ENCODE results near the gene KIAA1586.
"Not testable (repeated sequence)": the region's sequence is repeated elsewhere in the genome, so short reads cannot be mapped to it uniquely, and the experiment has no call there.

KIAA1586 gene, protein sequence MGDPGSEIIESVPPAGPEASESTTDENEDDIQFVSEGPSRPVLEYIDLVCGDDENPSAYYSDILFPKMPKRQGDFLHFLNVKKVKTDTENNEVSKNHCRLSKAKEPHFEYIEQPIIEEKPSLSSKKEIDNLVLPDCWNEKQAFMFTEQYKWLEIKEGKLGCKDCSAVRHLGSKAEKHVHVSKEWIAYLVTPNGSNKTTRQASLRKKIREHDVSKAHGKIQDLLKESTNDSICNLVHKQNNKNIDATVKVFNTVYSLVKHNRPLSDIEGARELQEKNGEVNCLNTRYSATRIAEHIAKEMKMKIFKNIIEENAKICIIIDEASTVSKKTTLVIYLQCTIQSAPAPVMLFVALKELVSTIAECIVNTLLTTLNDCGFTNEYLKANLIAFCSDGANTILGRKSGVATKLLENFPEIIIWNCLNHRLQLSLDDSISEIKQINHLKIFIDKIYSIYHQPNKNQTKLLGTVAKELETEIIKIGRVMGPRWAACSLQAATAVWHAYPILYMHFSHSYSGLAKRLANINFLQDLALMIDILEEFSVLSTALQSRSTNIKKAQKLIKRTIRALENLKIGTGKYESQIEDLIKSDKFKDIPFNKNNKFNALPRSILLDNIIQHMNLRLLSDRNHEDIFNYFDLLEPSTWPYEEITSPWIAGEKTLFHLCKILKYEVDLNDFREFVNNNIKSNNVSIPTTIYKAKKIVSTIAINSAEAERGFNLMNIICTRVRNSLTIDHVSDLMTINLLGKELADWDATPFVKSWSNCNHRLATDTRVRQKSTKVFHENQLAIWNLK

DNA sequence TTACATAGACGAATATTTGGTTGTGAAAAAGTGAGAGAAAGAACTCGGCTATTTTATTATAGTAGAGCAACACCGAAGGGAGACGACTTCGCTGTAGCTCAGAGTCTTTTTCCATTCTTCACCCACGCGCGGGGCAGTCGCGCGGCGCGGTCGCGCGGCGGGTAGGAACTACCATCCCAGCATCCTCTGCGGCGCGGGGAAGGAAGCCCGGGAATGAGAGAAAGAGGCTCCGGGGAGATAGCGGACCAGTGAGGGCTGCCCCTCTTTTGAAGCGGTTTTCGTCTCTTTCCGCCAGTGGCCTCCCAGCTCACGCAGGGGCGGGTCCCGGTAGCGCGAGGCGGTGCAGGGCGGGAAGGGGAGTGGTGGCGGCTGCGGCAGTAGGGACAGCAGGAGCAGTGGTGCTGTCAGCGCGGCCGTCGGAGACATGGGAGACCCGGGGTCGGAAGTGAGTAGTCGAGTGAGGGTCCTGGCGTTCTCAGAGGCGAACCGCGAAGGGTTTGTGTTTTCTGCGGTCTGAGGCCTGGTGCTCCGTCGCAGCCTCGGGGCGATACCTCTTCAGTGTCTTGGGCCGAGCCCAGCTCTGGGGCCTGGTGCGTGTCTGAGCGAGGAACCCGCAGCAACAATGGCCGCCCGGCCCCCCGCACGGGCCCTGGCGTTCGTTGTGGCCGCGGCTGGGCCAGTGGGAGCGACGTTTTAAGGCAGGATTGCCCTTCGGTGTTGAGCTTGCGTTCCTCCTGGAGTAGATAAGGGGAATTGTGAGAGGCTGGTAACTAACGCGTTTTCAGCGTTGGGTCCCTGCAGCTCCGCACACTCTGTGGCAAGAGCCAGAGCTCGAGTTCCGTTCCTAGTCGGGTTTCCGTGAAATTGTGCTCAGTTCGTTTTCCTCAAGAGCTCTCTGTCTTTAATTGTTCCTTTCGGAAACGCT, at the start of gene KIAA1586:
Gene KIAA1586, plus strand, starts transcription at position 362 of the 925 bp plus-strand sequence. Its CDS starts 63 bp downstream, at position 425.
- peak; percentile 83 for DNase-seq

DNA sequence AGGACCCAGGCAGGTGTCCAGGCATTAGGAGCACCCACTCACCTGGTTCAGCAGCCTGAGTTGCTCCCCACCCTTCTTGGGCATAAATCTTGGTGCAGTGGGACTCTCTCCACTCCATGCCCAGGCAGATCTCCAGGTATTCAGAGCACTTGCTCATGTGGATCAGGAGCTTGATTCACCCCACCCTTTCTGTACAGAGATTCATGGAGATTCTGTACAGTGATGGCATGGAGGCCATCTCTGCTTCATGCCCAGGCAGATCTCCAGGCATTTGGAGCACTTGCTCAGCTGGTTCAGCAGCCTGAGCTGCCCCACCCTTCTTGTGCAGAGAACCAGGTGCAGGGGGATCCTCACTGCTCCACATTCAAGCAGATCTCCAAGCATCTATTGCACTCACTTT, 47.4 kb upstream of the KIAA1586 start:
- no peak for DNase-seq

DNA sequence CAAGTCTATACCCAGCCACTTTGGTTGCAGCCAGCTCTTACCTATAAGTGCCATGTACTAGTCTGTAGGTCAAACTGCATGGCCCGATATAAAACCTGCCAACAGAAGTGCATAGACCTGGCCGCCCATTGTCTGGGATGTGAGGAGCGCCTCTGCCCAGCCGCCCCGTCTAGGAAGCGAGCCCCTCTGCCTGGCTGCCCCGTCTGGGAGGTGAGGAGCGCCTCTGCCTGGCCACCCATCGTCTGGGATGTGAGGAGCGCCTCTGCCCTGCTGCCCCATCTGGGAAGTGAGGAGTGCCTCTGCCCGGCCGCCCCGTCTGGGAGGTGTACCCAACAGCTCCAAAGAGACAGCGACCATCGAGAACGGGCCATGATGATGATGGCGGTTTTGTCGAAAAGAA, 46.7 kb upstream of the KIAA1586 start:
- not testable (repeated sequence) for DNase-seq

DNA sequence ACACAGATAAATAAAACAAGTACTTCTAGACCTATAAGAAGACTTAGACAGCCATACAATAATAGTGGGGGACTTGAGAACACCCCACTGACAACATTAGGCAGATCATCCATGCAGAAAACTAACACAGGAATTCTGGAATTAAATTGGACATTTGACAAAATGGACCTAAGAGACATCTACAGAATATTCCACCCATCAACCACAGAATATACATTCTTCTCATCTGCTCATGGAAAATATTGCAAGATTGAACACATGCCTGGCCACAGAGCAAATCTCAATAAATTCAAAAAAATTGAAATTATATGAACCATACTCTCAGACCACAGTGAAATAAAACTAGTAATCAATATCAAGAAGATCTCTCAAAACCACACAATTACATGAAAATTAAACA, 44.3 kb upstream of the KIAA1586 start:
- DNase-seq, result no peak

DNA sequence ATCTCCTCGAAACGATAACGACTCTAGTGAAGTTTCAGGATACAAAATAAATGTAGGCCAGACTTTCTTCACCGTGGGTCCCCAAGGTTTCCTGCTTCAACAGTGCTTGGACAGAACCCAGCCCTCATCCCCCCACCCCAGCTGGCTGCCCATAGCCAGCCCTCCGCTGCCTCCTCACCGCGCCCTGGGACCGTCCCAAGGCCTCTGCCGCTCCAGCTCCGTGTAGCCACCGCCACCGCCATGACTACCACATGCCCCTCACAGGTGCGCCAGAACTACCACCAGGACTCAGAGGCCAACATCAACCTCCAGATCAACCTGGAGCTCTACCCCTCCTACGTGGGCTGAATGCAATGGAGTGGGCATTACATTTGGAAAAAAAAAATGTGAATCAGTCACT, 42.2 kb upstream of the KIAA1586 start:
- no peak for DNase-seq

DNA sequence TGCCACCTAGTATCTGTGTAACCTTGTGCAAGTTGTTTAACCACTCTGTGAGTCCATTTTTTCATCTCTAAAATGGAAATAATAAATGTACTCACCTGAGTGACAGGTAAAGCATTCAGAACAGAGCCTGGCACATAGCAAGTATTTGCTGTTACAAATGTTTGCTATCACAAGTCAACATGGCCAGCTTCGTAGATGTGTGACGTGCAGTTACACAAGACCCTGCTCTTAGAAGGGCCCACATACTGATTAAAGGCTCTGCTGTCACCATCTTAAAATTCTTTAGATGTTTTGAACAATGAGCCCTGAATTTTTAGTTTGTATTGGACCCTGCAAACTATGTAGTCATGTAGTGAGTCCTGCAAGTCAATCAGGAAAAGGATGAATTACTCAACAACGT, 40.4 kb upstream of the KIAA1586 start:
- DNase-seq, result no peak

DNA sequence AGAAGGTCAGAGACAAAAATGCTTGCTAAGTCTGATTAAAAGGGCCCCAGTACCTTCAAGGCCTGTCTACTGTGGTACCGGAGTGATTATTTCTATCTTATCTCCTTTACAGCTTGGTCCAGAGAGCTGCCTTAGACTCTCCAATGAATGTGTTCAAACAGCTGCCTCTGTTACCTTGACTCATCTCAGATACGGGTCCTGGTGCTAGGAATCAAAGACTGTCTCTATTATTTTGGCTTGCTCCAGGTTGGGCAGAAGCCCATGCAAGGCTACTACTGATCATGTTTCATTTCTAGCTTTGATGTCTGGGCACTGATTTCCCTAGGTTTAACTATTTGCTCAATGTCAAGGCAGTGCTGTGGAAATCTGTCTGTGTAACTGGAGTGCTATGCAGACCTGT, 38.4 kb upstream of the KIAA1586 start:
- not testable (repeated sequence) for DNase-seq

DNA sequence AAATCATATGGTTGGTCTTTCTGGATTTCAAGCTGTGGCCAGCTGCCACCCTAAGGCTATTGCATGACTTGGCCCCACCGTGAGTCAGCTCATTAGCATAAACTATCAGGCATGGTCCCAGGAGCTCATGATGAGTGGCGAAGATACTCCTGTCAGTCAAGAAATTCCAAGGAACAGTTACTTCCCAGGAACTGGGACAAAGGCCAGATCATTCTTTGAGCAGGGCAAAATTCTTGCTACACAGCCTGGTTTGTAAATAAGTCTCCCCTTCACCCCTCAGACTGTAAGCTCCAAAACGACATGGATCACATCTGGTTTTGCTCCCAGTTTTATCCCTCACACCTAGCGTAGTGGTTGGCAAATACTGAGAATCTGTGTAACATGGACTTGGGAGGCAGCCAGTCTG, 33.0 kb upstream of the KIAA1586 start:
- no peak for DNase-seq

DNA sequence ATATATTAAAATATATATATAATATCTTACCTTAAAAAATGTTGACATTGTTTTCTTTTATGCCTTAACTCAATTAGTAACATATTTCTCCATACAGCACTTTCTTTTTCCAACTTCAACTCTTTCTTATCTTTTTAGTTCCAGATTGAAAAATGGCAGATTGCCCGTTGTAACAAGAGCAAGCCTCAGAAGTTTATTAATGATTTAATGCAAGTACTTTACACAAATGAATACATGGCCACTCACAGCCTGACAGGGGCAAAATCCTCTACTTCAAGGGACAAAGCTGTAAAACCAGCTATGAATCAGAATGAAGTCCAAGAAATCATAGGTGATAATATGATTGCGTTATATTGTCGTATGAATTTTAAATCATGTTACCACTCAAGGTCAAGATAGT, 29.4 kb upstream of the KIAA1586 start:
- no peak for DNase-seq

DNA sequence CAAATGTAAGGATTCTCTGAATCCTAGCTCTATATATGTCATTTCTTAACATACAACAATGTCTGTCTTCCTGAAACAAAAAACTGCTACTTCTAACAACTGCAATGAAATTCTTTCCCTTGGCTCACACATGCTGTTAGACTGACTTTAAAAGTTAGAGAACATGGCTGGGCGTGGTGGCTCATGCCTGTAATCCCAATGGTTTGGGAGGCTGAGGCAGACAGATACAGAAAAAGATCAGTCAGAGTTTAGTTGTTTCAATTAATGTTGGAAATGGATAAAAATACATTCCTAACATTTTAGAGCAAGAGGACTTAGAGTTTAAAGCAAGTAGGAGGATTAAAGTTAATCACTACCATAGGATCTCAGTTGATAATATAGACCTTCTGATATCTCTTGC, 28.7 kb upstream of the KIAA1586 start:
- DNase-seq, result no peak

DNA sequence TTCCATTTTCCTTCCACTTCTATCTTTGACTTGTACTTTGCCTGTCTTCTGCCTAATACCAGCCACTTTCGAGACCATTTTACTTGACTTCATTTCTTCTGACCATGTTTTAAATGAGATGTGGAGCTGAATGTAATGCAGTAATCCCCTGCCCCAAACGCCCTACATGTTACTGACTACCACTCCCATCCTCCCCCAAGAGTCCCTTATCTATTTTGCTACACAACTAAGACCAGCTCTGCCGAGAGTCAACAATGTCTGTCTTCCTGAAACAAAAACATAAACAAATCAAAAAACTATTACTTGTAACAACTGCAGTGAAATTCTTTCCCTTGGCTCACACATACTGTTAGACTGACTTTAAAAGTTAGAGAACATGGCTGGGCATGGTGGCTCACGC, 27.1 kb upstream of the KIAA1586 start:
- no peak for DNase-seq

DNA sequence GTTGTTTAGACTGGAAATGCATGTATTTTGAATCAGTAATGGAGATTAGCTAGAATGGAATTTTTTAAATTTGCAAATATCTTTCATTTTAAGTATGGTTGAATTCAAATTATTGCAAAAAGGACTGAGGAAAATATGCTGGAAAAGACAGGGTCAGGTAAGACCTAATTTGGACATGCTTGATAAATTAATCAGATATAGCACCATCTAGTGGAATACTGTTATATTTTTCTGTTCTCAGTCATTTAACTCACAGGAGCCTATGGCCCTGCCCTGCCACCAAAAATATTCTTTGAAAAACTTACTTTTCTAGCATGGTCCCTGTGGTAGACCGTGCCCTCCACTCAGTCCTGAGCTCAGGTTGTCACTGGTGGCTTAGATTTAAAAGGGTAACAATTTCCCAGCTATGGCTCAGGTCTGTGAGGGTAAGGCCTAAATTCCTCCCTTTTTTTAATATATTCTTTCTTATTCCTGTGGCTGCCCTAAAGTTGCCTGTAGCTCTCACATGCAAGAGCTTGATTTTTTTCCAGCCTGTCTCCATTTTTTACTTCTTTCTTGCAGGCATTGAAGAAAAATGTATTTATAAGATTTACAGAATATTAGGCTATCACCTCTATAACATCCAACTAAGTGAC, 25.3 kb upstream of the KIAA1586 start:
- DNase-seq, result peak; percentile 45

DNA sequence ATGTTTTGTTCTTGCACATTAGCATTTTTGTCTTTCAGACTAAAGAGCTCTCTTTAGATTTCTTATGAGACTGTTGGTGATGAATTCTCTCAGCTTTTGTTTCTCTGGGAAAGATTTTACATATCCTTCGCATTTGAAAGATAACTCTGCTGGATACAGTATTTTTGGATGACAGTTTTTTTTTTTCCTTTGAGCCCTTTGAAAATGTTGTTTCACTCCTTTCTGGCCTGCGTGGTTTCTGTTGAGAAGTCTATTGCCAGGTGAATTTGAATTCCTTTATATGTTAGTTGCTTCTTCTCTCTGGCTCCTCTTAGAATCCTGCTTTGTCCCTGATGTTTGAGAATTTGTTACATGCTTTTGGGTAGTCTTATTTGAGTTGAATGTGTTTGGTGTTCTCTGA, 22.2 kb upstream of the KIAA1586 start:
- DNase-seq, result no peak

DNA sequence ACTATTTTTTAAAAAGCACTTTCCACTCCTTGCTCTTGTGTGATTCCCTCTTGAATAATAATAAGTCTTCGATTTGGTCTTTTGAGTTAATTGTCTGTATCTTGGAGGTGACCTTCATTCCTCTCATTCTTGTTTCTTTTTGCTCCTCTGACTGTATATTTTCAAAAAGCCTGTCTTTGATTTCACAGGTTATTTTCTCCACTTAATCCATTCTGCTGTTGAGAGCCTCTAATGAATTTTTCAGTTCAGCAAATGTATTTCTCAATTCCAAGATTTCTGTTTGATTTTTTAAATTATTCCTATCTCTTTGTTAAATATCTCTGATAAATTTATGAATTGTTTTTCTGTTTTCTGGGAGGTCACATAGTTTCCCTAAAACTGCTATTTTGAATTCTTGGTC, 21.7 kb upstream of the KIAA1586 start:
- DNase-seq, result no peak

DNA sequence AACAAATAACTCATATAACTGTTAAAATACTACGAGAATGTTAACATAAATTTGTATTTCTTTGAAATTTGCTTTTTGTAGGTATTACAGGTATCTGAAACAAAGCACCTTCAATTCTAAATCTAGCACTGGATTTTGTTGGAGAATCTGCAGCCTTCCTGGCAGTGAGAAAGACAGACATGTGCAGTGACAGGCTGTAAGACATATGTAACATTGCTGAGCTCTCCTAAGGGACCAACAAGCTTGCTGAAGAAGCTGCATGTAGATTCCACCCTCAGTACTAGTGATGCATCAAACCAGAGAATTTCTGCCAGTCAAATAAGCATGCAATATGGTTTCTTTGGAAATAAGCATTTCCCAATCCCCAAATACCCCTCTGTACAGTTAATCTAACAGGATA, 20.5 kb upstream of the KIAA1586 start:
- DNase-seq, result no peak

DNA sequence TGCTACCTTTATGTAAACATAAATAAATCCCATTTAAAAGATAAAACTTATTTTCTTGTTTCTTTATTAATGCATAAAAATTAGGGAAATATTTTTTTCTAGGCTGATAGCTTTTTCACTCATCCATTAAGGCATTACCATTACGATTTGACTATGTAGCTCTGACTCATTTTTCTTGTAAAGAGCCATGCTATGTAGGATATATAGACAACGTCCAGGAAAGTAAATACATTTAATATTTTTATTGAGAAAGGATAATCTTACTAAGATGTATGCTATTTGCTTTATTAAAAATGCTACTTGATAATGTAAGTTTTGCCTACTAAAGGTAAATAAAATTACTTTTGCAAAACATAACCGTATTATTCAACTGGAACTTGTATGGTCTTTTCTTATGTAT, 19.2 kb upstream of the KIAA1586 start:
- DNase-seq, result no peak

DNA sequence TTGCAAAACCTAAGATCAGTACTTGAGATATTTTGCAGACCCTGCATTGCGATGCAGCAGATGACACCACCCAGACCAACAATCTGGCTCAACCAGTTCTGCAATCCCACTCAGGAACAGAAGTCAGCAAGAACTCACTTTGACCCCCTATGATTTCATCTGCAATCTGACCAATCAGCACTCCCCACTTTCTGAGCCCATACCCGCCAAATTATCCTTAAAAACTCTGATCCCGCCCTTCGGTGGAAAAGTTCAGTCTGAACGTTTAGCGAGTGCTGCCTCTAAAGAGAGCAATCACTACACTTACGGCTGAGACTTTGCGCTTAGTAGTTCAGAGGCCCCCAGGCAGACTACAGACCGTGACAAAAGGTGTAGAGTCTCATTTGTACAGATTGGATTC, 17.3 kb upstream of the KIAA1586 start:
- DNase-seq, result no peak

DNA sequence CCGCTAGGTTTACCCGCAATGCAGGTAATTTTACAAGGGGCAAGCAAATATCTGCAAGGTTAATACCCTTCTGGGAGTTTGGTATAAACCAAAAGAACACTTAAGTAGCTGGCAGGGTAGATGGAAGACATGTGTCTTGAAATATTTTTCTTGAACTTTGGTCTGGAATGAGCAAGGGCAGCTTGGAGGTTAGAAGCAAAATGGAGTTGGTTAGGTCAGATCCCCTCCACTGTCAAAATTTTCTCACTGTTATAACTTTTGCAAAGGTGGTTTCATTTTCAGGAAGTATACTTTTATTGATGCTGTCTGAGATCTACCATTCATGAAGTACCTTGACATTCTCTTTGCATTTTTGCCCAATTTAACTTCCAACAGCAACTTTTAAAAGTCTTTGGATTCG, 13.3 kb upstream of the KIAA1586 start:
- DNase-seq, result no peak

DNA sequence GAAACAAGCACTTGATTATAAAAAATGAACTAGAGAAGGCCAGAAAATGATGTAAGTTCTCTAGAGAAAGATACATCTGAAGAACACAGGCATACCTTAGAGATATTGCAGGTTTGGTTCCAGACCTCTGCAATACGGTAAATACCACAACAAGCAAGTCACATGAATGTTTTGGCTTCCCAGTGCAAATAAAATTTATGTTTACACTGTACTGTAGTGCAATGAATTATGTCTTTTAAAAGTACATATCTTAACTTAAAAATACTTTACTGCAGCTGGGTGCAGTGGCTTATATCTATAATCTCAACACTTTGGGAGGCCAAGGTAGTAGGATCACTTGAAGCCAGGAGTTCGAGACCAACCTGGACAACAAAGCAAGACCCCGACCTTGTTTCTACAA, 10.9 kb upstream of the KIAA1586 start:
- no peak for DNase-seq

DNA sequence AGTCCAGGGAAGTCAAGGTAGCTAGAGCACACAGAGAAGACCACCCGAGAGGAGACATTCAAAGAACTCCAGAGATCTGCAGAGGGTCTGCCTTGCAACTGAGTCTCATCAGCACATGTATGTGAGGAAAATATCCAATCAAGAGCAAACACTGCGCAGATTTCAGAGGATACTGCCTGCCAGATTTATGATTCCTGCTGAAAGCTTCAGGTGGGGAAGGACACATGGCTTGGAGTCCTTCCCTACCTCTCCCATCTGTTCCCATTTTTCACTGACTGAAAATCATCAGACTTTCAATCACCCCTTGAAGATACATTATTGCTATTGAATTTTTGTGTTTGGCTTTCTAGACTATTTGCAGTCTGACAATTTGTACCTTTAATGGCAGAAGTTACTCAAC, 7.6 kb upstream of the KIAA1586 start:
- no peak for DNase-seq

DNA sequence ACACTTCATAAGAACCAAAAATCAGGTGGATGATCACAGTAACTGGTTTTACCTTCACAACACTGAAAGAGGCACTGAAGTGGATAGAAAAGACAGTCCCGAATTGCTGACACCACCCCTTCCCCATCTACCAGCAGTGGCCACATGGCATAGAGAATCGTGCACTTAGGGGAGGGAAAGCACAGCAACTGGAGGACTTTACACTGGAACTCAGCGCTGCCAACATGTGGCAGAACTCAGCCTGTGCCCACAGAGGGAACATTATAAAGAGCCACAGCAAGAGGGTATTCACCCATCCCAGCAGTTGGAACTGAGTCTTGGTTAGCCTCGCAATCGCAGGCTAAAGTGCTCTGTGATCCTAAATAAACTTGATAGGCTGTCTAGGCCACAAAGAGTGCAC, 6.5 kb upstream of the KIAA1586 start:
- no peak for DNase-seq

DNA sequence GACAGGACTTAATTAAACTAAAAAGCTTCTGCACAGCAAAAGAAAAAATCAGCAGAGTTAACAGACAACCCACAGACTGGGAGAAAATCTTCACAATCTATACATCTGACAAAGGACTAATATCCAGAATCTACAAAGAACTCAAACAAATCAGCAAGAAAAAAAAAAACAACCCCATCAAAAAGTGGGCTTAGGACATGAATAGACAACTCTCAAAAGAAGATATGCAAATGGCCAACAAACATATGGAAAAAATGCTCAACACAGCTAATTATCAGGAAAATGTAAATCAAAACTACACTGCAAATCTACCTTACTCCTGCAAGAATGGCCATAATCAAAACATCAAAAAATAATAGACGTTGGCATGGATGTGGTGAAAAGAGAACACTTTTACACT, 2.4 kb upstream of the KIAA1586 start:
- not testable (repeated sequence) for DNase-seq

DNA sequence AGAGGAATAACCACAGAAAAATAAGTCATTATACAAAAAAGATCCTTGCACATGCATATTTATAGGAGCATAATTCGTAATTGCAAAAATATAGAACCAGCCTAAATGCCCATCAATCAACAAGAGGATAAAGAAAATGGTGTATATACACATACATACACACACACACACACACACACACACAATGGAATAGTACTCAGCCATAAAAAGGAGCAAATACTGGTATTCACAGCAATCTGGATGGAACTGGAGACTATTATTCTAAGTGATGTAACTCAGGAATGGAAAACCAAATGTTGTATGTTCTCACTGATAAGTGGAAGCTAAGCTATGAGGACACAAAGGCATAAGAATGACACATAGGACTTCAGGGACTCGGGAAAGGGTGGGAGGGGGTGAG, 1.9 kb upstream of the KIAA1586 start:
- DNase-seq, result no peak

Measured in RPMI8226 (cell line).